Spleen (tissue), 11 donors: Measurements from ENCODE around the gene EFCAB11. TPM values are rescaled to one million over a fixed set of nuclear protein-coding genes. Genes with fewer than 3 reads are reported as not detected.

ENCODE experiments used
- DNase-seq: peaks from one replicate; pipeline ENCODE4 v3.0.0-alpha.2; 2020
- H3K27ac ChIP-seq, 8 donors: fragments of 200-600 bp; sonication (generic) in 7 of 8; 1 replicate in 4 of 8; 2 replicates in 4 of 8; pipeline versions ENCODE4 v1.5.0 to v1.8.0; 2016 to 2021; ENCODE audit warnings: inconsistent platforms in 4 of 8, mild to moderate bottlenecking in 4 of 8, moderate library complexity in 1 of 8
- H3K27me3 ChIP-seq, 7 donors: fragments of 200-600 bp; sonication (generic) in 6 of 7; replicated peaks in 1 of 7; 1 replicate in 4 of 7; 2 replicates in 3 of 7; pipeline versions ENCODE4 v1.5.0 to v1.8.0; 2016 to 2021; ENCODE audit warnings: inconsistent platforms in 3 of 7, mild to moderate bottlenecking in 1 of 7
- H3K36me3 ChIP-seq, 6 donors: fragments of 200-600 bp; sonication (generic) in 5 of 6; 1 replicate in 4 of 6; 2 replicates in 2 of 6; pipeline versions ENCODE4 v1.5.0 to v1.8.0; 2016 to 2021; ENCODE audit warnings: inconsistent platforms in 2 of 6
- H3K4me1 ChIP-seq, 6 donors: fragments of 200-600 bp; sonication (generic) in 5 of 6; 1 replicate in 3 of 6; 2 replicates in 3 of 6; pipeline versions ENCODE4 v1.5.0 to v1.8.0; 2016 to 2021; ENCODE audit warnings: inconsistent platforms in 3 of 6
- H3K4me3 ChIP-seq, 8 donors: fragments of 200-600 bp; sonication (generic) in 7 of 8; 1 replicate in 4 of 8; 2 replicates in 4 of 8; pipeline versions ENCODE4 v1.5.0 to v1.8.0; 2016 to 2021; ENCODE audit warnings: inconsistent platforms in 4 of 8, mild to moderate bottlenecking in 4 of 8, moderate library complexity in 2 of 8
- H3K9me3 ChIP-seq, 8 donors: fragments of 200-600 bp; sonication (generic) in 7 of 8; 1 replicate in 4 of 8; 2 replicates in 4 of 8; pipeline versions ENCODE4 v1.5.0 to v1.8.0; 2016 to 2021; ENCODE audit warnings: inconsistent platforms in 4 of 8
- CTCF ChIP-seq, 11 experiments: fragments of 200-600 bp in 7 of 11; fragments of 450-650 bp in 4 of 11; sonication (generic) in 4 of 11; IDR thresholded peaks in 8 of 11; conservative IDR thresholded peaks in 3 of 11; 1 replicate in 7 of 11; 2 replicates in 4 of 11; pipeline versions ENCODE4 v1.4.0 to v1.8.0; 2016 to 2021; ENCODE audit warnings: antibody characterized with exemption in 11 of 11, inconsistent platforms in 4 of 11, mild to moderate bottlenecking in 1 of 11
- POLR2A ChIP-seq, 3 donors: fragments of 450-650 bp; IDR thresholded peaks; one replicate each; pipeline ENCODE4 v1.5.1; 2017; ENCODE audit warnings: antibody characterized with exemption in 3 of 3, mild to moderate bottlenecking in 1 of 3
- POLR2AphosphoS5 ChIP-seq, 3 donors: sonication (generic); formaldehyde crosslinking; IDR thresholded peaks; one replicate each; pipeline ENCODE4 v1.5.1; 2017; ENCODE audit warnings: antibody characterized with exemption in 3 of 3
- WGBS, 5 donors: extraction: QIAGEN DNeasy Blood & Tissue Kit in 3 of 5; methylation state at CpG; one replicate each; pipeline versions ENCODE4 v1.1.5 to v1.1.7; 2013 to 2018; 5-methylcytosine and 5-hydroxymethylcytosine counted together
- intact Hi-C: fragments of 100-400 bp; cut with DNase I; formaldehyde crosslinking; loops from one replicate; pipeline ENCODE4 v1.15.0; 2023; ENCODE audit warnings: low total_unique reads
- polyA plus RNA-seq, 3 donors: library from polyadenylated mRNA; stranded (reverse); fragments of 200-250 nt; gene quantifications; one replicate each; pipeline ENCODE4 v1.2.1, GENCODE V29; 2013
- total RNA-seq, 7 donors: library from RNA; depleted of rRNA in 3 of 7; stranded (reverse); fragments of >200 nt in 3 of 7; fragmentation: NEBNext Ultra II Directional in 4 of 7; extraction: Animal tissue kit (Norgen Biotek cat#: 25700) in 4 of 7; gene quantifications; one replicate each; pipeline versions ENCODE4 v1.1.0 to v1.2.1, GENCODE V29; 2016 to 2021
- donor health status: healthy with polysubstance abuse.
- donor health status: DM: no; HTN: no; CAD: no; lungs with moderate emphysema.
- donor health status: DM: no; HTN: no; CAD: no.
- donor health status: Bipolar disorder and iron deficiency.
- donor health status: healthy.
- donor health status: DM: no; HTN: no; CAD: no.
- donor health status: DM: yes; HTN: yes; CAD: no.

EFCAB11 gene
- total and polyA plus RNA-seq, 10 donors: 2.5 to 13.7 (median 7.4) TPM

DNA sequence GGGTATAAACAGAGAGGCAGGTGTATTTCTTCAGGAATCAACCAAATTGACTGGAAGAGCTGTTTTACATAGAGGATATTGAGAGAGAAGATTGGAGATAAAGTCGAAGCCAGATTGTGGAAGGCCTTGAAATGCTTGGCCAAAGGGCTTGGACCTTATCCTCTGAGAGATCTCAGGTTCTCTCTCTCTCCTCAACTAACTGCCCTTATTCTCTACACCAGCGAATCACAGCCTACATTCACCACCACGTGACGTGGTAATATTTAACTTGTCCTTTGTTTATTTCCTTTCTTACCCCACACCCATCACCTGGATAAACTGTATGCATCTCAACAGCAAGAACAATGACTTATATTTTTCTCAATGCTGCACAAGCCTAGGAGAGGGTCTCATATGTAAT, 207.4 kb downstream of the EFCAB11 start:
- Histone ChIP-seq H3K9me3 (peaks cover 0 to 22% (median 14%) of the 10 kb centered on the region in 8 donors), H3K27me3 (no peaks in the 10 kb centered on the region), H3K4me1 (no peaks in the 10 kb centered on the region), H3K36me3 (no peaks in the 10 kb centered on the region), H3K4me3 (no peak overlapping the region), H3K27ac (no peak overlapping the region)
- DNase-seq: no peak
- intact Hi-C loops: no loop called here
- TF ChIP-seq CTCF (IDR thresholded peaks at IDR 0.05 in 8 of 11, conservative IDR thresholded peaks at IDR 0.05 in 3 of 11) (no peak), POLR2A (IDR thresholded peaks at IDR 0.05) (no peak), POLR2AphosphoS5 (IDR thresholded peaks at IDR 0.05) (no peak)
- WGBS, 5 donors: 92 to 96% (median 93%) methylated on average over 4 of the region's 4 CpGs

DNA sequence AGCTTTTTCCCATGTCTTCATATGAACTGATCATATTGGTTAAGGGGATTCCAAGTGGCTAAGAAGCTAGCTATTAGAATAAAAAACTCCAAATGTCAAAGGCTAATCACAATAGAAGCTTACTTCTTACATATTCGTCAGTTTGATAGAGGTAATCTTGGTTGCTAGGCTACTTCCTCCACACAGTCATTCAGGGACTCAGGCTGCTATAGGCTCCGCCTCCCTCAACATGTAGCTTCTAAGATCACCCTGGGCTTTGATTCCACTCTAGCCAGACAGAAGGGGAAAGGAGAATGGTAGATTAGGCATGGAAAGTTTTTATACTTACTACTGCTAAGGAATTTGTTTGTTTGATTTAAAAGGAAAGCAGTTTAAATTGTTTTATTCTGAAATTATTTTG, 207.9 kb downstream of the EFCAB11 start:
- intact Hi-C loops: no loop called here
- no peak overlapping the region for H3K4me3 ChIP-seq
- no peaks in the 10 kb centered on the region for H3K4me1 ChIP-seq
- no peaks in the 10 kb centered on the region for H3K36me3 ChIP-seq
- H3K27me3 ChIP-seq: no peaks in the 10 kb centered on the region
- TF ChIP-seq POLR2A (IDR thresholded peaks at IDR 0.05): no peak
- no peak for TF ChIP-seq POLR2AphosphoS5 (IDR thresholded peaks at IDR 0.05)
- no peak for TF ChIP-seq CTCF (IDR thresholded peaks at IDR 0.05 in 8 of 11, conservative IDR thresholded peaks at IDR 0.05 in 3 of 11)
- DNase-seq: no peak
- 81 to 94% (median 89%) methylated on average over 2 of the region's 2 CpGs for WGBS, 5 donors
- H3K27ac ChIP-seq: no peak overlapping the region
- H3K9me3 ChIP-seq: peaks cover 0 to 25% (median 15%) of the 10 kb centered on the region in 8 donors

DNA sequence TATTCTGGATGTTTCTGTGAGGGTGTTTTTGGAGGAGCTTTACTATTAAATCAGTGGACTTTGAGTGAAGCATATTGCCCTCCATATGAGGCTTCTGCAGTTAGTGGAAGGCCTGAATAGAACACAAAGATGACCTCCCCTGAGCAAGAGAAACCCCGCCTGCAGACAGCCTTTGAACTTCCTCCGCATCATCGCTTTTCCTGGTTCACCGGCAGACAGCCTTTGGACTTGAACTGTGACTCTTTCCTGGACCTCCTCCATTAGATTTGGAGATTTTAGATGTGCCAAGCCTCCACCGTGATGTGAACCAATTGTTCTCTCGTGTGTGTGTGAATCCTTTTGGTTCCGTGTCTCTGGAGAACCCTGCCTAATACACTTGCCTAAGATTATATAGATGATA, 208.4 kb downstream of the EFCAB11 start:
- Histone ChIP-seq H3K4me1 (no peaks in the 10 kb centered on the region), H3K27ac (no peak overlapping the region), H3K4me3 (no peak overlapping the region), H3K36me3 (no peaks in the 10 kb centered on the region), H3K9me3 (peaks cover 0 to 25% (median 15%) of the 10 kb centered on the region in 8 donors), H3K27me3 (no peaks in the 10 kb centered on the region)
- intact Hi-C loops: no loop called here
- 90 to 95% (median 91%) methylated on average over 7 of the region's 7 CpGs for WGBS, 5 donors
- TF ChIP-seq POLR2A (IDR thresholded peaks at IDR 0.05) (no peak), CTCF (IDR thresholded peaks at IDR 0.05 in 8 of 11, conservative IDR thresholded peaks at IDR 0.05 in 3 of 11) (no peak), POLR2AphosphoS5 (IDR thresholded peaks at IDR 0.05) (no peak)
- no peak for DNase-seq

Other genes with a start within 250 kb of the EFCAB11 start
- gene TDP1, start 1.2 kb upstream of the EFCAB11 start, total RNA-seq: 10 to 100 TPM; 19.5 to 31.2 (median 27.0) TPM
- gene TDP1, start 1.2 kb upstream of the EFCAB11 start, polyA plus RNA-seq: 1 to 10 TPM; 5.9 to 9.4 (median 8.8) TPM
- gene KCNK13, start 107.3 kb upstream of the EFCAB11 start, total RNA-seq: 1 to 10 TPM in 4 of 7 donors, under 1 TPM in 3; 0.60 to 1.4 (median 1.0) TPM
- under 1 TPM; 0.33 to 0.45 (median 0.39) TPM for gene KCNK13, start 107.3 kb upstream of the EFCAB11 start, polyA plus RNA-seq